ENCODE data around the gene ABCG4.
"Not testable (repeated sequence)": the region's sequence is repeated elsewhere in the genome, so short reads cannot be mapped to it uniquely, and the experiment has no call there.

DNA sequence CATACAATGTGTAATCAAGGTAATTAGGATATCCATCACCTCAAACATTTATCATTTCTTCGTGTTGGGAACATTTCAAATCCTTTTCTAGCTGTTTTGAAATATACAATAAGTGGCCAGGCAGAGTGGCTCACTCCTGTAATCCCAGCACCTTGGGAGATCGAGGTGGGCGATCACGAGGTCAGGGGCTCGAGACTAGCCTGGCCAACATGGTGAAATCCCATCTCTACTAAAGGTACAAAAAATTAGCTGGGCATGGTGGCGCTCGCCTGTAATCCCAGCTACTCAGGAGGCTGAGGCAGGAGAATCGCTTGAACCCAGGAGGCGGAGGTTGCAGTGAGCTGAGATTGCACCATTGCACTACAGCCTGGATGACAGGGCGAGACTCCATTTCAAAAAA lies 9.6 kb upstream of the ABCG4 start:
- not testable (repeated sequence) for TF ChIP-seq EZH2 (IDR thresholded peaks at IDR 0.05); SIN3A (IDR thresholded peaks at IDR 0.05; ENCODE audit: low read depth); POLR2A (IDR thresholded peaks at IDR 0.05; ENCODE audit: borderline replicate concordance, extremely low read depth, insufficient read depth, insufficient read length)
- TF ChIP-seq, protein P1, sequence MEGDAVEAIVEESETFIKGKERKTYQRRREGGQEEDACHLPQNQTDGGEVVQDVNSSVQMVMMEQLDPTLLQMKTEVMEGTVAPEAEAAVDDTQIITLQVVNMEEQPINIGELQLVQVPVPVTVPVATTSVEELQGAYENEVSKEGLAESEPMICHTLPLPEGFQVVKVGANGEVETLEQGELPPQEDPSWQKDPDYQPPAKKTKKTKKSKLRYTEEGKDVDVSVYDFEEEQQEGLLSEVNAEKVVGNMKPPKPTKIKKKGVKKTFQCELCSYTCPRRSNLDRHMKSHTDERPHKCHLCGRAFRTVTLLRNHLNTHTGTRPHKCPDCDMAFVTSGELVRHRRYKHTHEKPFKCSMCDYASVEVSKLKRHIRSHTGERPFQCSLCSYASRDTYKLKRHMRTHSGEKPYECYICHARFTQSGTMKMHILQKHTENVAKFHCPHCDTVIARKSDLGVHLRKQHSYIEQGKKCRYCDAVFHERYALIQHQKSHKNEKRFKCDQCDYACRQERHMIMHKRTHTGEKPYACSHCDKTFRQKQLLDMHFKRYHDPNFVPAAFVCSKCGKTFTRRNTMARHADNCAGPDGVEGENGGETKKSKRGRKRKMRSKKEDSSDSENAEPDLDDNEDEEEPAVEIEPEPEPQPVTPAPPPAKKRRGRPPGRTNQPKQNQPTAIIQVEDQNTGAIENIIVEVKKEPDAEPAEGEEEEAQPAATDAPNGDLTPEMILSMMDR (IDR thresholded peaks at IDR 0.05 in 2 of 3, conservative IDR thresholded peaks at IDR 0.05 in 1 of 3; ENCODE audit: borderline replicate concordance in 1 of 3, insufficient read depth in 1 of 3, low read depth in 2 of 3, low read length in 2 of 3) = not testable (repeated sequence)
- TF ChIP-seq, protein P2, sequence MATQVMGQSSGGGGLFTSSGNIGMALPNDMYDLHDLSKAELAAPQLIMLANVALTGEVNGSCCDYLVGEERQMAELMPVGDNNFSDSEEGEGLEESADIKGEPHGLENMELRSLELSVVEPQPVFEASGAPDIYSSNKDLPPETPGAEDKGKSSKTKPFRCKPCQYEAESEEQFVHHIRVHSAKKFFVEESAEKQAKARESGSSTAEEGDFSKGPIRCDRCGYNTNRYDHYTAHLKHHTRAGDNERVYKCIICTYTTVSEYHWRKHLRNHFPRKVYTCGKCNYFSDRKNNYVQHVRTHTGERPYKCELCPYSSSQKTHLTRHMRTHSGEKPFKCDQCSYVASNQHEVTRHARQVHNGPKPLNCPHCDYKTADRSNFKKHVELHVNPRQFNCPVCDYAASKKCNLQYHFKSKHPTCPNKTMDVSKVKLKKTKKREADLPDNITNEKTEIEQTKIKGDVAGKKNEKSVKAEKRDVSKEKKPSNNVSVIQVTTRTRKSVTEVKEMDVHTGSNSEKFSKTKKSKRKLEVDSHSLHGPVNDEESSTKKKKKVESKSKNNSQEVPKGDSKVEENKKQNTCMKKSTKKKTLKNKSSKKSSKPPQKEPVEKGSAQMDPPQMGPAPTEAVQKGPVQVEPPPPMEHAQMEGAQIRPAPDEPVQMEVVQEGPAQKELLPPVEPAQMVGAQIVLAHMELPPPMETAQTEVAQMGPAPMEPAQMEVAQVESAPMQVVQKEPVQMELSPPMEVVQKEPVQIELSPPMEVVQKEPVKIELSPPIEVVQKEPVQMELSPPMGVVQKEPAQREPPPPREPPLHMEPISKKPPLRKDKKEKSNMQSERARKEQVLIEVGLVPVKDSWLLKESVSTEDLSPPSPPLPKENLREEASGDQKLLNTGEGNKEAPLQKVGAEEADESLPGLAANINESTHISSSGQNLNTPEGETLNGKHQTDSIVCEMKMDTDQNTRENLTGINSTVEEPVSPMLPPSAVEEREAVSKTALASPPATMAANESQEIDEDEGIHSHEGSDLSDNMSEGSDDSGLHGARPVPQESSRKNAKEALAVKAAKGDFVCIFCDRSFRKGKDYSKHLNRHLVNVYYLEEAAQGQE (IDR thresholded peaks at IDR 0.05; ENCODE audit: low read depth) = not testable (repeated sequence)
